Kidney (tissue), 14 donors: ENCODE measurements around the gene B9D2. TPM values are rescaled to one million over a fixed set of nuclear protein-coding genes. Genes with fewer than 3 reads are reported as not detected.

Experiments
- DNase-seq, 5 donors: peaks; one replicate each; pipeline ENCODE4 v3.0.0-alpha.2; 2013 to 2020
- FAIRE-seq: peaks from 2 replicates; lab custom pipeline; 2012; peaks lifted over from hg19 to GRCh38; lab: Jason Lieb, UNC
- H3K27ac ChIP-seq, 2 donors: one replicate each; pipeline ENCODE4 v1.7.0; 2013; ENCODE audit warnings: low read depth in 2 of 2, low read length in 2 of 2, inconsistent platforms in 1 of 2
- H3K27me3 ChIP-seq: one replicate; pipeline ENCODE4 v1.7.1; 2013; ENCODE audit warnings: low read length, inconsistent platforms; ENCODE audit not compliant: control insufficient read depth, insufficient read depth
- H3K36me3 ChIP-seq, 3 donors: one replicate each; pipeline versions ENCODE4 v1.7.0 to v1.7.1; 2013; ENCODE audit warnings: low read length in 3 of 3, control low read depth in 1 of 3, inconsistent platforms in 1 of 3; ENCODE audit not compliant: insufficient read depth in 3 of 3, control insufficient read depth in 2 of 3
- H3K4me1 ChIP-seq, 3 donors: one replicate each; pipeline versions ENCODE4 v1.7.0 to v1.7.1; 2013; ENCODE audit warnings: low read length in 3 of 3, inconsistent platforms in 1 of 3, low read depth in 1 of 3; ENCODE audit not compliant: control insufficient read depth in 2 of 3, insufficient read depth in 2 of 3
- H3K4me3 ChIP-seq, 3 donors: one replicate each; pipeline versions ENCODE4 v1.7.0 to v1.8.1; 2013; ENCODE audit warnings: low read length in 3 of 3, control low read depth in 1 of 3, inconsistent platforms in 1 of 3
- H3K9ac ChIP-seq, 3 donors: one replicate each; pipeline versions ENCODE4 v1.7.0 to v1.7.1; 2013; ENCODE audit warnings: low read length in 3 of 3, control low read depth in 1 of 3, inconsistent platforms in 1 of 3
- H3K9me3 ChIP-seq, 3 donors: one replicate each; pipeline versions ENCODE4 v1.7.0 to v1.7.1; 2013; ENCODE audit warnings: low read length in 3 of 3, control low read depth in 1 of 3, inconsistent platforms in 1 of 3; ENCODE audit not compliant: control insufficient read depth in 2 of 3, insufficient read depth in 1 of 3
- CTCF ChIP-seq: IDR thresholded peaks from 3 replicates; pipeline ENCODE4 v1.5.1; 2012; ENCODE audit warnings: mild to moderate bottlenecking, moderate library complexity, borderline replicate concordance; ENCODE audit not compliant: insufficient read depth; ENCODE audit errors: extremely low read depth
- intact Hi-C: fragments of 100-400 bp; cut with DNase I; formaldehyde crosslinking; loops from one replicate; pipeline ENCODE4 v1.11.1; 2022
- polyA plus RNA-seq: library from polyadenylated mRNA; stranded (reverse); fragments of 350-450 nt; fragmentation: Illumina TruSeq; extraction: RNeasy Lipid Tissue Mini Kit (QIAGEN cat#74804); gene quantifications from one replicate; pipeline ENCODE4 v1.2.3, GENCODE V29; 2014; ENCODE audit warnings: low read depth, low replicate concordance; ENCODE audit not compliant: insufficient read depth
- total RNA-seq: library from RNA; stranded (reverse); fragmentation: NEBNext Ultra II Directional; extraction: Animal tissue kit (Norgen Biotek cat#: 25700); gene quantifications from one replicate; pipeline ENCODE4 v1.2.1, GENCODE V29; 2021
- donor health status: control.
- donor health status: control.
- donor health status: control.
- donor health status: control.
- donor health status: control.
- donor health status: DM: yes; HTN: yes; CAD: no.
- donor health status: Normal renal cell carcinoma (clear cell type).

Gene B9D2
- total and polyA plus RNA-seq, 2 donors from 2014 or later: 12.6 to 15.7 TPM

- Histone ChIP-seq H3K27ac (no peak overlapping the region), H3K9me3 (no peaks in the 10 kb centered on the region), H3K4me3 (no peak overlapping the region), H3K27me3 (no peaks in the 10 kb centered on the region), H3K4me1 (peaks cover 0 to 2% (median 0%) of the 10 kb centered on the region in 3 donors), H3K9ac (no peak overlapping the region), H3K36me3 (peaks cover 2 to 46% (median 28%) of the 10 kb centered on the region in 3 donors)
- no peak for DNase-seq
- no peak for TF ChIP-seq CTCF
- intact Hi-C loops: no loop called here
- FAIRE-seq: no peak
Measured at GRCh38 chr19:41316306-41316920, 47.5 kb downstream of the B9D2 start.

GRCh38 chr19:41311613-41312012 lies 52.3 kb downstream of the B9D2 start:
- Histone ChIP-seq H3K4me3 (no peak overlapping the region), H3K27me3 (no peaks in the 10 kb centered on the region), H3K4me1 (peaks cover 0 to 15% (median 9%) of the 10 kb centered on the region in 3 donors), H3K9ac (no peak overlapping the region), H3K27ac (no peak overlapping the region), H3K9me3 (no peaks in the 10 kb centered on the region), H3K36me3 (peaks cover 0 to 23% (median 9%) of the 10 kb centered on the region in 3 donors)
- DNase-seq: no peak
- no peak for TF ChIP-seq CTCF
- intact Hi-C loops: no loop called here
- no peak for FAIRE-seq

GRCh38 chr19:41311072-41311471 lies 52.9 kb downstream of the B9D2 start:
- Histone ChIP-seq H3K27ac (no peak overlapping the region), H3K36me3 (peaks cover 0 to 22% (median 9%) of the 10 kb centered on the region in 3 donors), H3K9me3 (no peaks in the 10 kb centered on the region), H3K9ac (peak overlapping the region in 1 of 3 donors; percentile 82), H3K4me1 (peaks cover 0 to 15% (median 9%) of the 10 kb centered on the region in 3 donors), H3K4me3 (peak overlapping the region; percentile 82 to 99 (median 85)), H3K27me3 (no peaks in the 10 kb centered on the region)
- TF ChIP-seq CTCF: no peak
- intact Hi-C loops: no loop called here
- DNase-seq (peak in 2 of 5 donors; percentile 18 to 31), FAIRE-seq (no peak)
